Measurements from ENCODE around the gene QSOX1.

The QSOX1 gene

GRCh38 chr1:180250883-180251509 lies 96.3 kb downstream of the QSOX1 start:
- DNase-seq (ENCODE audit: low spot score), result no peak

- DNase-seq (ENCODE audit: low spot score), result no peak
These were observed 97.0 kb downstream of the QSOX1 start for GRCh38 chr1:180251526-180252305.

GRCh38 chr1:180252638-180253536 lies 98.2 kb downstream of the QSOX1 start:
- peak; percentile 59 for DNase-seq (ENCODE audit: low spot score)

All from Ammon's horn (tissue), 1 donor.